ENCODE measurements around the gene CTSD. TPM values are rescaled to one million over a fixed set of nuclear protein-coding genes. Genes with fewer than 3 reads are reported as not detected.

Gene CTSD
- total and polyA plus RNA-seq, 2 of the 4 experiments (the other 2 are of a cell fraction) = 39.8 to 166 TPM

DNA sequence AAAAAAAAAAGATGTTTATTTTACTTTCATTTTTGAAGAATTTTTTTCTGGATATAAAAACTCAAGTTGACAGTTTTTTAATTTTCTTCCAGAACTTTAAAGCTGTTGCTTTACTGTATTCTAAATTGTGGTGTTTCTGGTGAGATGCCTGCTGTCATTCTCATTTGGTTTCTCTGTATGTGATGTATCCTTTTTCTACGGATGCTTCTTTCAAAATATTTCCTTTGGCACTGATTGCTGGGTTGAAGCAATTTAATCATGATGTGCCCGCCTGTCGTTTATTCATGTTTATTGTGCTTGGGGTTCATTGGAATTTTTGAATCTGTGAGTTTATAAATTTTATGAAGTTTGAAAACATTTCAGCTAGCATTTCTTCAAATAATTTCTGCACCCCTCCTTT is 29.4 kb upstream of the CTSD start:
- dilution Hi-C loops (cut with HindIII; ENCODE audit: low sequenced_read_pairs, unreplicated experiment) (no loop called here), intact Hi-C loops (cut with micrococcal nuclease) (loop anchor here (5.0 kb wide), 1 partner anchor 71 kb away; no protein-coding TSS in a partner anchor), in situ Hi-C loops (cut with MboI; ENCODE audit: low sequenced_read_pairs) (no loop called here)
- Histone ChIP-seq H3K36me3 (ENCODE audit: control insufficient read depth, insufficient read depth, low read length) (no peaks in the 10 kb centered on the region), H3K18ac (ENCODE audit: low read depth, low read length) (no peak overlapping the region), H3K56ac (ENCODE audit: extremely low read depth, insufficient read depth, low read length) (no peak overlapping the region), H3K4me2 (ENCODE audit: low read depth, low read length) (no peak overlapping the region; the same call in 1 of the 2 replicates), H3K9ac (ENCODE audit: low read depth, low read length) (no peak overlapping the region), H3K23ac (ENCODE audit: low read depth, low read length) (no peak overlapping the region), H2BK15ac (ENCODE audit: low read depth, low read length) (no peak overlapping the region), H3K14ac (replicated peaks; ENCODE audit: low read depth, low read length) (no peak overlapping the region), H3K4ac (ENCODE audit: low read depth, low read length) (no peak overlapping the region), H3K9me1 (ENCODE audit: insufficient read depth, low read length) (no peaks in the 10 kb centered on the region), H3K4me3 (ENCODE audit: insufficient read depth, low read depth, low read length) (no peak overlapping the region), H4K20me1 (ENCODE audit: insufficient read depth, low read length) (no peaks in the 10 kb centered on the region), H2BK120ac (ENCODE audit: low read depth, low read length) (no peak overlapping the region), H3K79me1 (ENCODE audit: low read depth in 1 of 2, low read length in 2 of 2) (no peaks in the 10 kb centered on the region), H3K27ac (ENCODE audit: insufficient read depth, low read length) (no peak overlapping the region), H3K9me3 (ENCODE audit: control insufficient read depth, insufficient read depth, low read length) (no peaks in the 10 kb centered on the region), H2AK5ac (ENCODE audit: low read depth, low read length) (no peak overlapping the region), H2BK5ac (ENCODE audit: low read depth, low read length, poor library complexity, severe bottlenecking) (no peak overlapping the region), H4K5ac (ENCODE audit: low read depth, low read length) (no peak overlapping the region), H4K91ac (ENCODE audit: insufficient read depth, low read depth, low read length) (no peak overlapping the region), H2BK20ac (ENCODE audit: low read depth, low read length) (no peak overlapping the region), H3K27me3 (ENCODE audit: control insufficient read depth, insufficient read depth, low read length) (peaks cover 48% of the 10 kb centered on the region), H2AFZ (replicated peaks; ENCODE audit: low read length, poor library complexity) (no peak overlapping the region), H3K4me1 (ENCODE audit: control insufficient read depth, insufficient read depth, low read length) (no peaks in the 10 kb centered on the region), H2AK9ac (replicated peaks; ENCODE audit: low read depth, low read length, poor library complexity) (no peak overlapping the region), H4K8ac (ENCODE audit: low read depth in 2 of 2, low read length in 2 of 2) (no peak overlapping the region)
- DNase-seq (no peak), ATAC-seq (ENCODE audit: low read depth) (no peak)
- ChIA-PET POLR2A (ENCODE audit: unreplicated experiment) (no interaction called here), CTCF (no interaction called here)
- no TSS peak for BruUV-seq (replicated peaks)
- no CpG with 5 or more reads among the region's 3 CpGs for WGBS, 2 experiments (ENCODE audit: extremely low coverage in 2 of 2, insufficient read length in 1 of 2)
- TF ChIP-seq, protein P1, sequence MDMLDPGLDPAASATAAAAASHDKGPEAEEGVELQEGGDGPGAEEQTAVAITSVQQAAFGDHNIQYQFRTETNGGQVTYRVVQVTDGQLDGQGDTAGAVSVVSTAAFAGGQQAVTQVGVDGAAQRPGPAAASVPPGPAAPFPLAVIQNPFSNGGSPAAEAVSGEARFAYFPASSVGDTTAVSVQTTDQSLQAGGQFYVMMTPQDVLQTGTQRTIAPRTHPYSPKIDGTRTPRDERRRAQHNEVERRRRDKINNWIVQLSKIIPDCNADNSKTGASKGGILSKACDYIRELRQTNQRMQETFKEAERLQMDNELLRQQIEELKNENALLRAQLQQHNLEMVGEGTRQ (IDR thresholded peaks at IDR 0.05; ENCODE audit: low read depth, low read length) = no peak
- TF ChIP-seq MAFK (IDR thresholded peaks at IDR 0.05; ENCODE audit: low read depth, low read length) (no peak), MAZ (IDR thresholded peaks at IDR 0.05; ENCODE audit: borderline replicate concordance, low read depth, low read length) (no peak), NFE2L2 (IDR thresholded peaks at IDR 0.05; ENCODE audit: low read depth, low read length) (no peak), RAD21 (IDR thresholded peaks at IDR 0.05; ENCODE audit: low read length) (no peak)

Measured in IMR-90 (cell line).